AG04449 (cell line): ENCODE results near the gene PCP4L1.
"Not testable (repeated sequence)": the region's sequence is repeated elsewhere in the genome, so short reads cannot be mapped to it uniquely, and the experiment has no call there.

Experiments
- CTCF ChIA-PET: fragments of 350-600 bp; formaldehyde crosslinking; extraction: SDS; loops from one replicate; lab custom pipeline; 2021; ENCODE audit warnings: antibody characterized with exemption; lab: Yijun Ruan, JAX
- POLR2A ChIA-PET: fragments of 400-600, 350-600 bp; formaldehyde crosslinking; extraction: SDS; loops from one replicate; lab custom pipeline; 2020; ENCODE audit warnings: antibody characterized with exemption, inconsistent platforms; lab: Yijun Ruan, JAX
- DNase-seq: peaks from one replicate; pipeline ENCODE4 v3.0.0-alpha.2; 2010; ENCODE audit warnings: low read depth, low spot score
- H3K4me3 ChIP-seq: 2 replicates; pipeline ENCODE4 v1.5.1; 2011; ENCODE audit warnings: low read depth, mild to moderate bottlenecking, control low read depth, low read length
- TF ChIP-seq, protein P1 (sequence below): IDR thresholded peaks from one replicate; pipeline ENCODE4 v1.5.1; 2011; ENCODE audit warnings: mild to moderate bottlenecking, moderate library complexity, low read length, control low read depth, inconsistent platforms; ENCODE audit not compliant: insufficient read depth; ENCODE audit errors: missing control alignments

The PCP4L1 gene

GRCh38 chr1:161235957-161236775, 22.4 kb upstream of the PCP4L1 start:
- TF ChIP-seq, protein P1, sequence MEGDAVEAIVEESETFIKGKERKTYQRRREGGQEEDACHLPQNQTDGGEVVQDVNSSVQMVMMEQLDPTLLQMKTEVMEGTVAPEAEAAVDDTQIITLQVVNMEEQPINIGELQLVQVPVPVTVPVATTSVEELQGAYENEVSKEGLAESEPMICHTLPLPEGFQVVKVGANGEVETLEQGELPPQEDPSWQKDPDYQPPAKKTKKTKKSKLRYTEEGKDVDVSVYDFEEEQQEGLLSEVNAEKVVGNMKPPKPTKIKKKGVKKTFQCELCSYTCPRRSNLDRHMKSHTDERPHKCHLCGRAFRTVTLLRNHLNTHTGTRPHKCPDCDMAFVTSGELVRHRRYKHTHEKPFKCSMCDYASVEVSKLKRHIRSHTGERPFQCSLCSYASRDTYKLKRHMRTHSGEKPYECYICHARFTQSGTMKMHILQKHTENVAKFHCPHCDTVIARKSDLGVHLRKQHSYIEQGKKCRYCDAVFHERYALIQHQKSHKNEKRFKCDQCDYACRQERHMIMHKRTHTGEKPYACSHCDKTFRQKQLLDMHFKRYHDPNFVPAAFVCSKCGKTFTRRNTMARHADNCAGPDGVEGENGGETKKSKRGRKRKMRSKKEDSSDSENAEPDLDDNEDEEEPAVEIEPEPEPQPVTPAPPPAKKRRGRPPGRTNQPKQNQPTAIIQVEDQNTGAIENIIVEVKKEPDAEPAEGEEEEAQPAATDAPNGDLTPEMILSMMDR = no peak
- no peak overlapping the region for H3K4me3 ChIP-seq
- ChIA-PET CTCF (interaction anchor here (1.0 to 8.4 kb wide), 5 partner anchors 9 to 145 kb away, joined by 3 to 120 read pairs (median 4); partner anchors contain the start of genes APOA2 and TOMM40L), POLR2A (no interaction called here)
- no peak for DNase-seq

GRCh38 chr1:161238039-161238473, 20.5 kb upstream of the PCP4L1 start, which contains the start of gene NR1I3:
TSS of gene NR1I3 (minus strand) at chr1:161238203. CDS start at chr1:161236565, 1,638 bp downstream.
- TF ChIP-seq, protein P1 = no peak
- POLR2A ChIA-PET = no interaction called here
- no peak for DNase-seq
- no peak within 1 kb of the TSS for H3K4me3 ChIP-seq
- CTCF ChIA-PET = interaction anchor here (0.9 to 8.4 kb wide), 6 partner anchors 11 to 143 kb away, joined by 3 to 120 read pairs (median 5); partner anchors contain the start of genes APOA2 and TOMM40L

GRCh38 chr1:161241682-161242081, 16.9 kb upstream of the PCP4L1 start:
- no peak overlapping the region for H3K4me3 ChIP-seq
- CTCF ChIA-PET = interaction anchor here (8.4 kb wide), 1 partner anchor 15 kb away, joined by 120 read pairs; the partner anchor contains the start of genes APOA2 and TOMM40L
- DNase-seq = no peak
- POLR2A ChIA-PET = no interaction called here
- TF ChIP-seq, protein P1 = no peak

DNA sequence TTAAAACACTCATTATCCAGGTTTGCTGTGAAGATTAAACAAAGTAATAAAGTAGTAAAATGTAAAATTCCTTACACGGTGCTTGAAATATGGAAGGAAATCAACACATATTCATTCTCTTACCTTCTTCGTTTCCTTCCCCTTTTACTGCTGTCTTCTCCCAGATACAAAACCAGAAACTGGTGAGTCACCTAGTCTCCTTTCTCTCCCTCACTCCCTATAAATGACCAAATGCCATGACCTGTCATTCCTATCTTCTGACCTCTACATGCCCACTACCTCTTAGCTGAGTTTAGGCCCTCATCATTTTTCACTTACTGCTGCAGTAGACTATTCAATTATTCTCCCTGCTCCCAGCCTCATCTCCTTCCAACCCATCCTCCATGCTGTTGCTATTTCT, 16.2 kb upstream of the PCP4L1 start:
- no peak overlapping the region for H3K4me3 ChIP-seq
- DNase-seq = no peak
- ChIA-PET CTCF (interaction anchor here (8.4 kb wide), 1 partner anchor 16 kb away, joined by 120 read pairs; the partner anchor contains the start of genes APOA2 and TOMM40L), POLR2A (no interaction called here)
- TF ChIP-seq, protein P1 = no peak

DNA sequence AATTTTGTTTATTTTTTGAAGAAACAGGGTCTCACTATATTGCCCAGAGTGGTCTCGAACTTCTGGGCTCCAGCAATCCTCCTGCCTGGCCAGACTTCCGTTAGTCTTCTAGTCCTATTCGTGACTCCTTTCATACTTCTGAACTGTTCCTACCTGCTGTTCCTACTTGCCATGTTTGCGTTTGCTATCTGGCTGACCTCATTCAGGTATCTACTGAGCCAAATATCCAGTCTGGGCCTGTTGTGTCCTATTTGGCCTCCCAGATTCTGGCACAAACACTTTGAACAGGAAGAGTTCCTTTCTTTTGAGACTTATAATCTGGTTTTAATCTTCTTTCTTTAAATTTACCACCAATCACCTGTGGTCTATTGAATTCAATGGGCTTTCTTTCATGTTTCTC, 13.7 kb upstream of the PCP4L1 start:
- POLR2A ChIA-PET = no interaction called here
- TF ChIP-seq, protein P1 = no peak
- no peak for DNase-seq
- CTCF ChIA-PET = interaction anchor here (1.5 kb wide), 1 partner anchor 9 kb away, joined by 4 read pairs; no protein-coding TSS in a partner anchor
- H3K4me3 ChIP-seq = no peak overlapping the region

DNA sequence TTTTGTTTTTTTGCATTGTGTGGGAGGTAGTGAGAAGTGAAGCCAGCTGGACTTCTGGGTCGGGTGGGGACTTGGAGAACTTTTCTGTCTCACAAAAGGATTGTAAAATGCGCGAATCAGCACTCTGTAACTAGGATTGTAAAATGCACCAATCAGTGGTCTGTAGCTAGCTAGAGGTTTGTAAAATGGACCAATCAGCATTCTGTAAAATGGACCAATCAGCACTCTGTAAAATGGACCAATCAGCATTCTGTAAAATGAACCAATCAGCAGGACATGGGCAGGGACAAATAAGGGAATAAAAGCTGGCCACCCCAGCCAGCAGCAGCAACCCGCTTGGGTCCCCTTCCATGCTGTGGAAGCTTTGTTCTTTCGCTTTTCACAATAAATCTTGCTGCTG, 8.4 kb upstream of the PCP4L1 start:
- H3K4me3 ChIP-seq, POLR2A ChIA-PET, DNase-seq: not testable (repeated sequence)
- CTCF ChIA-PET = interaction anchor here (1.4 to 4.2 kb wide), 4 partner anchors 11 to 41 kb away, joined by 3 to 43 read pairs (median 4); partner anchors contain the start of gene TOMM40L
